Measurements from ENCODE around the gene CAMSAP1.

The CAMSAP1 gene

DNA sequence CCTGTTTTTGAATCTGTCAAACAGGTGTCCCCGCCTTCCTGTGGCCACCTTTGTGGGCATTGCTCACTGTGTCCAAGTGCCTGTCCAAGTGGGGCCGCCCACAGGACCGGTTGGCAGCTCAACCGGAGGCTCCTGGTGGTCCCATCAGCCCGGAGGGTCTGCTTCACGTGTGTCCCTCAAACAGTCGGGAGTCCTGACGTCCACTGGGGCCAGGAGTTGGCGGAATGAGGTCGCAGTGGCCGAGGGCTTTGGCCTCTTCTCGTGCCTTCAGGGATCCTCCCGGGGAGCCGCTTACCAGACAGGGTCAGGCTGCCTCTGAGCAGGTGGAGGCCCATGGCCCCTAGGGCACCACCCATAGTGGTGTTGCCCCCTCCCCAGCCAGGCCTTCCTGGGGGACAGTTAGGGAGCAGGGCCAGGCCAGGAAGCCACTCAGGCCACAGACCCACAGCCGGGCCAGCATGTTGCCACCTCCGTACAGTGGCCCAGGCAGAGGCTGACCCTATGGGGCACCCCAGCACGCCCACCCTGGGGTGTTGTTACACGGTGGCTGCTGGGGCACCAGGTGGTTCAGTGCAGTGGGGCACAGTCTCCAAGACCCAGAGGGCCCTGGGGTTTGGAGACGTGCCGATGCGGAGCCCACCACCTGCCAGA is 135.8 kb downstream of the CAMSAP1 start:
- Histone ChIP-seq H3K27ac (no peak overlapping the region), H3K4me3 (ENCODE audit: low read depth in 1 of 2, low read length in 1 of 2) (no peak overlapping the region), H3K4me1 (ENCODE audit: control insufficient read depth in 1 of 2, insufficient read depth in 1 of 2, low read depth in 1 of 2, low read length in 1 of 2) (no peaks in the 10 kb centered on the region), H3K27me3 (no peaks in the 10 kb centered on the region), H3K36me3 (no peaks in the 10 kb centered on the region), H3K9me3 (no peaks in the 10 kb centered on the region)
- TF ChIP-seq CTCF (IDR thresholded peaks at IDR 0.05) = no peak

DNA sequence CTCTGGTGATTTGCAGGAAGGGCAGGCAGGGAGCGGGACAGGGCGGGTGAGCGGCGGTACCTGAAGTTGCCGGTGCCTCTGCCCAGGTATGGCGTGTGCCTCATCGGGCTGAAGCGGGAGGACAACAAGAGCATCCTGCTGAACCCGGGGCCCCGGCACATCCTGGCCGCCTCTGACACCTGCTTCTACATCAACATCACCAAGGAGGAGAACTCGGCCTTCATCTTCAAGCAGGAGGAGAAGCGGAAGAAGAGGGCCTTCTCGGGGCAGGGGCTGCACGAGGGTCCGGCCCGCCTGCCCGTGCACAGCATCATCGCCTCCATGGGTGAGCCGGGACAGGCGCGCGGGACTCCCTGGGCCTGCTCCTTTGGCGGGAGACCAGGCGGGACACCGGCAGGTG is 136.6 kb downstream of the CAMSAP1 start:
- Histone ChIP-seq H3K27ac (no peak overlapping the region), H3K4me1 (ENCODE audit: control insufficient read depth in 1 of 2, insufficient read depth in 1 of 2, low read depth in 1 of 2, low read length in 1 of 2) (no peaks in the 10 kb centered on the region), H3K27me3 (no peaks in the 10 kb centered on the region), H3K9me3 (peaks cover 4% of the 10 kb centered on the region), H3K36me3 (no peaks in the 10 kb centered on the region), H3K4me3 (ENCODE audit: low read depth in 1 of 2, low read length in 1 of 2) (no peak overlapping the region)
- no peak for TF ChIP-seq CTCF (IDR thresholded peaks at IDR 0.05)

GRCh38 chr9:135770203-135770535 is 137.2 kb downstream of the CAMSAP1 start:
- Histone ChIP-seq H3K4me3 (ENCODE audit: low read depth in 1 of 2, low read length in 1 of 2) (no peak overlapping the region), H3K9me3 (peaks cover 9% of the 10 kb centered on the region), H3K27me3 (no peaks in the 10 kb centered on the region), H3K36me3 (no peaks in the 10 kb centered on the region), H3K27ac (no peak overlapping the region), H3K4me1 (ENCODE audit: control insufficient read depth in 1 of 2, insufficient read depth in 1 of 2, low read depth in 1 of 2, low read length in 1 of 2) (no peaks in the 10 kb centered on the region)
- no peak for TF ChIP-seq CTCF (IDR thresholded peaks at IDR 0.05)

GRCh38 chr9:135769489-135770202 is 137.7 kb downstream of the CAMSAP1 start:
- H3K27me3 ChIP-seq = no peaks in the 10 kb centered on the region
- no peaks in the 10 kb centered on the region for H3K4me1 ChIP-seq (ENCODE audit: control insufficient read depth in 1 of 2, insufficient read depth in 1 of 2, low read depth in 1 of 2, low read length in 1 of 2)
- TF ChIP-seq CTCF (IDR thresholded peaks at IDR 0.05) = no peak
- H3K9me3 ChIP-seq = peaks cover 9% of the 10 kb centered on the region
- no peak overlapping the region for H3K27ac ChIP-seq
- H3K4me3 ChIP-seq (ENCODE audit: low read depth in 1 of 2, low read length in 1 of 2) = no peak overlapping the region
- H3K36me3 ChIP-seq = no peaks in the 10 kb centered on the region

- H3K9me3 ChIP-seq = peaks cover 9% of the 10 kb centered on the region
- no peak for TF ChIP-seq CTCF (IDR thresholded peaks at IDR 0.05)
- H3K27me3 ChIP-seq = no peaks in the 10 kb centered on the region
- H3K36me3 ChIP-seq = no peaks in the 10 kb centered on the region
- H3K4me1 ChIP-seq (ENCODE audit: control insufficient read depth in 1 of 2, insufficient read depth in 1 of 2, low read depth in 1 of 2, low read length in 1 of 2) = no peaks in the 10 kb centered on the region
- no peak overlapping the region for H3K4me3 ChIP-seq (ENCODE audit: low read depth in 1 of 2, low read length in 1 of 2)
- no peak overlapping the region for H3K27ac ChIP-seq
Measured at GRCh38 chr9:135768516-135769218, 138.7 kb downstream of the CAMSAP1 start.
